Skeletal muscle satellite cell (primary cell): ENCODE results near the gene BGLAP.

Experiments
- H3K27me3 ChIP-seq: 2 replicates; pipeline ENCODE4 v1.7.0; 2013; ENCODE audit warnings: low read length; ENCODE audit not compliant: control insufficient read depth, insufficient read depth
- H3K36me3 ChIP-seq: 2 replicates; pipeline ENCODE4 v1.7.0; 2013; ENCODE audit warnings: mild to moderate bottlenecking, control low read depth, low read length; ENCODE audit not compliant: insufficient read depth
- H3K4me1 ChIP-seq: 2 replicates; pipeline ENCODE4 v1.7.0; 2013; ENCODE audit warnings: low read length; ENCODE audit not compliant: control insufficient read depth, insufficient read depth
- H3K4me2 ChIP-seq: 2 replicates; pipeline ENCODE4 v1.7.0; 2013; ENCODE audit warnings: mild to moderate bottlenecking, low read length
- H3K4me3 ChIP-seq: 2 replicates; pipeline ENCODE4 v1.7.0; 2013; ENCODE audit warnings: low read length
- H3K9ac ChIP-seq: 2 replicates; pipeline ENCODE4 v1.7.0; 2013; ENCODE audit warnings: mild to moderate bottlenecking, low read depth, low read length, moderate library complexity
- H3K9me3 ChIP-seq: replicated peaks from 2 replicates; pipeline ENCODE4 v1.7.0; 2013; ENCODE audit warnings: mild to moderate bottlenecking, control low read depth, low read length

Gene BGLAP

DNA sequence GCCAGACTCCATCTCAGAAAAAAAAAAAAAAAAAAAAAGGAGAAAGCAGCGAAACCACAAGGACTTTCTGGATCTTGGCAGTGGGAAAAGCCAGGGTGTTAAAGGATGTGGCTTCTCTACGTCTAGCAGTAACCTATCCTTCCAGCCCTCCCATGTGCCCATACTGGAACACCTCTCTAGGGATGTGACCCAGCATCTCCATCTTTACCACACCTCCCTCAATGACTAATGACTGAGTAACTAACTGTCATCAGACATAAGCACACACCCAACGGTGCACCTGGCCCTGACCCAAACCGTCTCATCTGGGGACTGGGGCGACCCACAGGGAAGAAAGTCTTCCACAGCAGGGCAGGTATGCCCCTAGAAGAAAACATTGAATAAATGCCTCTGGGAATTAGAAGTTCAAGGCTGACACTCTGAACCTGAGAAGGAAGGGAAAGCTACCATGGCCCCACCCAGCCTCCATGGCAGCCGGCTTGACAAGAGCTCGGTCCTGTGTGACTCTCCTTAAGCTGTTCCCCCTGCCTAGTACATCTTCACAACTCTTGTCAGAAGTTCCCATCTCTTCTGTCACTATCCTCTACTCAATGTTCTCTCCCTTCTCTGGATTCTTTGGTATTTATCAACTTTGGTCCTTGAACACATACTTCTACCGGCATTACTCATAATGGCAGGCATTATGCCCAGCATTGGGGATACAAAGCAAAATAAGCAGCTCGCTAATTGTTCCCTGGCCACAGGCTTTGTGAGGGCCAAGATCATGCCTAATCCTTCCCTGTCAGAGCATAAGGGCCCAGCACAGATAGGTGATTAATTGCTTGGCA lies 20.7 kb downstream of the BGLAP start:
- Histone ChIP-seq H3K36me3 (peaks cover 77% of the 10 kb centered on the region), H3K27me3 (no peaks in the 10 kb centered on the region), H3K4me2 (peak overlapping the region; percentile 61), H3K9me3 (no peaks in the 10 kb centered on the region), H3K4me3 (no peak overlapping the region), H3K4me1 (peaks cover 15% of the 10 kb centered on the region), H3K9ac (no peak overlapping the region)

DNA sequence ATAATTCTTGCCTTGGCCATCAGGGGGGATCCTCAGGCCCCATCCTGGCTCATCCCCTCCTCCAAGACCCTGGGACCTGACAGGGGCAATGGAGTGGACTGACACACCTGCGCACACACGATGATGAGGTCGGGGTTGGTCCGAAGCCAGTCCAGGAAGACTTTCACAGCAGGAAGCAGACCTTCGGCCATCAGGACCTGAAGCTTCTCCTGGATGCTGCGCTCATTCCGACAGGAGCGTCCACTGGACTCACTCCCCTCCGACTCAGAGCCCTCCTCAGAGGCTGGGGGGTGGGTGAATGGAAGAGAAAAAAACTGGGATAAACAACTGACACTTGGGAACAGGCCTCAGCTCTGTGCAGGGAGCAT lies 21.3 kb downstream of the BGLAP start:
- no peak overlapping the region for H3K9ac ChIP-seq
- H3K4me2 ChIP-seq = peak overlapping the region; percentile 23
- H3K9me3 ChIP-seq = no peaks in the 10 kb centered on the region
- no peak overlapping the region for H3K4me3 ChIP-seq
- no peaks in the 10 kb centered on the region for H3K27me3 ChIP-seq
- peaks cover 77% of the 10 kb centered on the region for H3K36me3 ChIP-seq
- H3K4me1 ChIP-seq = peaks cover 15% of the 10 kb centered on the region

DNA sequence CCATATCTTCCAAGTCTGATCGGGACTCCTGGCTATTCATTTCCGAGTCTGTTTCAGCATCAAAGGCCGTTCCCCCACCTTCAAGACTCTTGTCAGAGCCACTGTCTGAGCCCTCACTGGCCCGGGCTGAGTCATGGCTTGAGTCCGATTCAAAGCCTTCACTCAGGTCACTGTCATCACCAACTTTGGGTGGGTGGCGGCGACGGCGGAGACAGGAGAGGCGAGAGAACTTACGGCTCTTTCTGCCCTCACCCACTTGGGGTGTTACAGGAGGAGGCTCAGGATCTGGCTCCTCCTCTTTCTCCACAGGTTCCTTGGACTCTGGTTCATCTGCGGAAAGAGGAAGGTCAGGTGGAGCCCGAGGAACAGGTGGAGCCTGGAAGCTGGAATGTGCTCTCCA lies 24.1 kb downstream of the BGLAP start:
- H3K4me2 ChIP-seq = no peak overlapping the region
- peaks cover 60% of the 10 kb centered on the region for H3K36me3 ChIP-seq
- H3K4me1 ChIP-seq = peaks cover 15% of the 10 kb centered on the region
- no peaks in the 10 kb centered on the region for H3K9me3 ChIP-seq
- no peaks in the 10 kb centered on the region for H3K27me3 ChIP-seq
- no peak overlapping the region for H3K9ac ChIP-seq
- no peak overlapping the region for H3K4me3 ChIP-seq

DNA sequence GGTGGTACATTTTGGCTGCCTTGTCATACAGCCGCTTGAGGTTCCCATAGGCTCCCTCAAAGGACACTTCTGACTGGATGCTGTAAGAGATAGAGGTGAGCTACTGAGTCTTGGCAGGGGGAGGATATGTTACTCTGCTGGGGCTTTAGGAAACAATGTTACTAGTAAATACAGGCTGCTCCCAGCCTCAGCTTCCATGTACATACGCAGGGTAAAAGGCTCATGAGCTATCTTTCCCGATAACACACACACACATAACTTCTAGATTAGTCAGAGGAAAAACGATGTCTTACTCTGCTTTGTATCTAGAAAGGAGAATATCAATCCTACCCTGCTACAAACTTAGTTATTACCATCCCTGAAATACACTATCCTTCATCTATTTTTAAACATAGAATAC lies 26.4 kb downstream of the BGLAP start:
- Histone ChIP-seq H3K4me1 (peaks cover 5% of the 10 kb centered on the region), H3K9ac (no peak overlapping the region), H3K9me3 (no peaks in the 10 kb centered on the region), H3K4me3 (no peak overlapping the region), H3K4me2 (no peak overlapping the region), H3K36me3 (peaks cover 68% of the 10 kb centered on the region), H3K27me3 (no peaks in the 10 kb centered on the region)

DNA sequence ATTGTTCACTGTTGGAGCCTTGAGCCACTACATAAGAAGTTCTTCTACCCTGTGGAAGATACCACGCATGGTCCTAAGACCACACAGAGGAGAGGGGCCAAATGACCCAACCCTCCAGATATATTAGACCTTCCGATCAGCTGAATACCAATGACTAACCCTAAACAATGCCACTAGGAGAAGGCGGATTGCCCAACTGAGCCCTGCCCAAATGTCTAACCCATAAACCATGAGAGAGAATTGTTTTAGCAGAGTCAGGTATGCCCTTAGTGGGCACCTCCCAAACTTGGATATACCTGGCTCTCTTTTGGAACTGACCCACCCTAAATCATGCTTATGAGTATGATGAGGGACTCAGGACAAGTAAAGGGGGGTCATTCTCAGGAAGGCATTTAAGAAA lies 28.3 kb downstream of the BGLAP start:
- Histone ChIP-seq H3K4me3 (no peak overlapping the region), H3K4me2 (no peak overlapping the region), H3K9ac (no peak overlapping the region), H3K36me3 (peaks cover 74% of the 10 kb centered on the region), H3K9me3 (no peaks in the 10 kb centered on the region), H3K4me1 (no peaks in the 10 kb centered on the region), H3K27me3 (no peaks in the 10 kb centered on the region)

DNA sequence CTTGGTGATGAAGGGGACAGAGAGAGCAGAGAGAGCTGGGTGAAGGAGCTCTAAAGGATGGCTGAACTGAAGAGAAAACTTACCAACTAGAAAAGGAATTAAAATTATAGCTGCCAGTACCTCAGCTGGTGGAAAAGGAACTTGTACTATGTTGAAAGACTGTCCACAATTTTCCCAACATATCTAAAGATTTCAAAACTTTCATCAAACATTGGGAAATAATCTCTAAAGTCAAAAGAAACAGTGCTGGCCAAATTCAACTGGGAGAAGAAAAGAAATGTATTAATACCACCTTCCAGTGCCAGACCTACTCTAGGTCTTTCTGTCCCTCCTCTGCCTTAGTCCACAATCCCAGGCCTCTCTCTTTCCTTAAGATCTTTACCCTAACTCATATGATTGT lies 34.5 kb downstream of the BGLAP start:
- Histone ChIP-seq H3K27me3 (no peaks in the 10 kb centered on the region), H3K4me1 (peaks cover 9% of the 10 kb centered on the region), H3K9ac (no peak overlapping the region), H3K4me2 (no peak overlapping the region), H3K9me3 (no peaks in the 10 kb centered on the region), H3K4me3 (no peak overlapping the region), H3K36me3 (peaks cover 71% of the 10 kb centered on the region)

DNA sequence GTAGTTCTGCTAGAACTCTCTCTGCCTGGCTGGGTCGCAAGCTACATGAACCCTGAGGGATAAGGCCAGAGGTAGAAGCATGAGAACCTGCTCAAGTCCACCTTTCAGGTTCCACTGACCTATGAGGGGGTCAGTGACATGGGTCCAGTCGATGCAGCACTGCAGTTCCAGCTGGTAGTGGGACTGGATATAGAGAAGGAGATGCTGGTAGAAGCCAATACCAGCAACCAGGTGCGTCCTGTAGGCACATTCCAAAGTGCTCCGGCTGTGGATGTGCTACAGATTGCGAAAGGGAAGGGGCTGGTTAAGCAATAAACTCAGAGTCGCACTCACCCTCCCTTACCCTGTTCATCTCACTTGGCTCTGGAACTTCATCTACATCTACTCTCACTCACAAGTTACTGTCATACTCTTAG lies 35.0 kb downstream of the BGLAP start:
- no peak overlapping the region for H3K9ac ChIP-seq
- peaks cover 13% of the 10 kb centered on the region for H3K4me1 ChIP-seq
- no peak overlapping the region for H3K4me3 ChIP-seq
- H3K27me3 ChIP-seq = no peaks in the 10 kb centered on the region
- H3K9me3 ChIP-seq = no peaks in the 10 kb centered on the region
- H3K4me2 ChIP-seq = no peak overlapping the region
- H3K36me3 ChIP-seq = peaks cover 66% of the 10 kb centered on the region

DNA sequence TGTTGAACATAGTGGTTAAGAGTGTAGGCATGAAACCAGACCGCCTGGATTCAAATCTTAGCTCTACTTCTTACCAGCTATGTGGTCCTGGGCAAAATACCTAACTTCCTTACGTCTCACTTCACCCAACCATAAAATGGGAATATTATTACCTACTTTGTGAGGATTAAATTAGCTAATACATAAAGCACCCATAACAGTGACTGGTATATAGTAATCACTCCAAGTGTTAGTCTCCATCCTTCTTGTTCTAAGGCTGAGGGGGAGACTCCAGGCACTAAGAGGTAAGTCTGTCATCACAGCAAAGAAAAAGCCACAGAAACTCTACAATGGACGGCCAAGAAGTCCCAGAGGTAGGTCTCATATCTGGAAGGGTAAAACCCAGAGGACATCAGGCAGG lies 37.9 kb downstream of the BGLAP start:
- Histone ChIP-seq H3K27me3 (no peaks in the 10 kb centered on the region), H3K9ac (no peak overlapping the region), H3K4me1 (peaks cover 28% of the 10 kb centered on the region), H3K9me3 (no peaks in the 10 kb centered on the region), H3K4me3 (no peak overlapping the region), H3K36me3 (peaks cover 40% of the 10 kb centered on the region), H3K4me2 (no peak overlapping the region)

DNA sequence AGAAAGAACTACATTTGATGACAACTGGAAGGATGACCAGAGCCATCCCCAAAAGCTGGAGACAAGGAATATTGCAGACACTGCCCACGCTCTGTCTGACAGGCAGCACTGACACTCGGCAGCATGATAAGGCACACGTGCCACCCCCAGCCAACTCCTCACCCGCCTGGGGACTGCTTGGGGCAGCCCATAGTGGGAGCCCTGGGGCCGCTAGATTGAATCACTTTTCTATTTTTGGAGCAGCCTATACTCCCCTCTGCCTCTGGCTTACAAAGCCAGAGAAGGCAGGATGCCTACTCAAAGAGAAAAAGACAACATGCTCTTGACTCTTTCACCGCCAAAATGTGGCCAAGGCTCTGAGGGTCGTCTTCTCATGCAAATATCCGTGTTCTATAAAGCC lies 39.3 kb downstream of the BGLAP start:
- Histone ChIP-seq H3K27me3 (no peaks in the 10 kb centered on the region), H3K9me3 (no peaks in the 10 kb centered on the region), H3K36me3 (peaks cover 29% of the 10 kb centered on the region), H3K9ac (peak overlapping the region; percentile 96), H3K4me2 (peak overlapping the region; percentile 94), H3K4me3 (peak overlapping the region; percentile 97), H3K4me1 (peaks cover 34% of the 10 kb centered on the region)

DNA sequence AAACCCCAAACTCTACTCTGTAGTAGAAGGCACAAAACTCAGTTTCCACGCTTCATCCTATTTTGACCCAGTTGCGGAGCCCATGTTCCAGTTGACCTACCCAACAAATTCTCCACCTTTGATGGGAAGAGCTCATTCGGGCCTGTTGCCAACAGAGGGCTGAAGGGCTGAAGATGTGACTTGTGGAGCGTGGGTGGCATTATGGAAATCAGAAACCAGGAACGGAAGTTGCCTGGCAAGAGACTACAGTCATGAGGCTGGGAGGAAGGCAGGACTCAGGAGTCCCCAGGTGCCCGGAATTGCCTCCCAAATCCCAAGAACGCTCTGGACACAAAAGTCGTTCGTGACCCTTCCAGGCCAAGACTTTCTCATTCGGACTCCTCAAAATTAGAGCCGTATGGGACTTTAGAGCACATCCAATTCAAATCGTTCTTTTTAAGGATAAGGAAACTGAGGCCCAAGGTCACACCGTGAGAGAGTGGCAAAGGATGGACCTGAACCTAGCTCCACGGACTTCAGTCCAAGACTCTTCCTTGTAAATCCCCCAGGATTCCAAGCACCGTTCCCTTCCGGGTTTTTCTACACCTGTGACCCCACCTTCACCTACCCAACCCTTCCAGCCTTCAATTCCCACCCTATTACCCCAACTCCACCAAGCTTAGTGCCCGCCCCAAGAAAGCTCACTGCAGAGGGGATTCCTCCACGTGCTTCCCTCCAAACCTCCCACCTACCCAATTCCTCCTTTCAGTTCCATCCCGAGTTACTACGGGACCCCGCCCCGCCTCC lies 39.9 kb downstream of the BGLAP start:
- peak overlapping the region; percentile 97 for H3K4me3 ChIP-seq
- peaks cover 34% of the 10 kb centered on the region for H3K4me1 ChIP-seq
- H3K27me3 ChIP-seq = no peaks in the 10 kb centered on the region
- H3K9me3 ChIP-seq = no peaks in the 10 kb centered on the region
- H3K4me2 ChIP-seq = peak overlapping the region; percentile 94
- peaks cover 23% of the 10 kb centered on the region for H3K36me3 ChIP-seq
- H3K9ac ChIP-seq = peak overlapping the region; percentile 96

DNA sequence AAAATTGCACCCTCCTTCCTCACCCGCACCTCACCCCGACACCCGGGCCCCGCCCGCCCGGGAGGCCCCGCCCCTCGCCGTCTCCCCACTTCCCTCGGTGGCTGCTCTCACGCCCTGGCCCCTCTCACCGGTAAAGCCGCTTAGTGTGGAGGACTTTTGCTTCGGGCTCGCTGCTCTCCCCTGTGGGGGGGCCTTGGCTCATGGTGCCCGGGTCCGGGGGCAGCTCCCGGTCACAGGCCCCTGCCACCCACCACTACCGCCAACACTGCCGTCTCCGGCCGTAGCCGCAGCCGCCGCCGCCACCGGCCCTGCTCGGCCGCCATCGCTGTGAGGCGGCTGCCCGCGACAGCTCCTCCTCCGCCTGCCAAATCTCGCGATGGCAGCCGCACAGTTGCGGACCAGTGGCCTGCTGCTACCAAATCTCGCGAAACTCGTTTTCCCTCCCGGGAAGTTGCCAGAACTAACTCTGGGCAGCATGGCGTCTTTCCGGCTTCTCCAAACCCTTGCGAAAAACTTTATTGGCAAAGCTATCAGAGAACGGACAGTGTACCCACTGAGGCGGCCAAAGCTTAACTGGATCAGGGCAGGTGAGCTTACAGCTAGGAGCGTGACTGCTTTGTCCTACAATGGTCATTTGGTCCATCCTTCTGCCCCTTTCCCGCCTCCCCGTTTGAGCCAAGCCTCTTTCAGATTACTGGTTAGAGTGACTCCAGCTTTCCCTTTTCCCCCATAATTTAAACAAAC lies 40.7 kb downstream of the BGLAP start, which contains the start of gene SMG5:
SMG5 (minus strand) TSS at position 347 of the 744 bp plus-strand sequence; CDS start at position 202, 145 bp downstream.
- Histone ChIP-seq H3K4me1 (peaks cover 34% of the 10 kb centered on the region), H3K36me3 (peaks cover 17% of the 10 kb centered on the region)

More for the DNA sequence above, 40.7 kb downstream of the BGLAP start, which contains the start of gene SMG5:
- Histone ChIP-seq H3K9ac (peak within 1 kb of the TSS; percentile 96), H3K4me3 (peak within 1 kb of the TSS; percentile 97), H3K4me2 (peak within 1 kb of the TSS; percentile 94), H3K27me3 (no peaks in the 10 kb centered on the region), H3K9me3 (no peaks in the 10 kb centered on the region)
